Endodermal cell (in vitro differentiated cells): ENCODE results near the gene BMP7. TPM values are rescaled to one million over a fixed set of nuclear protein-coding genes. Genes with fewer than 3 reads are reported as not detected.

Experiments used
- DNase-seq: peaks from one replicate; pipeline ENCODE4 v3.0.0-alpha.2; 2017
- H3K27ac ChIP-seq: 2 replicates; pipeline ENCODE4 v1.5.1; 2013; ENCODE audit warnings: mild to moderate bottlenecking, low read depth, low read length, moderate library complexity
- H3K27me3 ChIP-seq: 2 replicates; pipeline ENCODE4 v1.6.1; 2013; ENCODE audit warnings: mild to moderate bottlenecking, low read length, moderate library complexity; ENCODE audit not compliant: insufficient read depth, control insufficient read depth, poor library complexity, severe bottlenecking
- H3K36me3 ChIP-seq: 2 replicates; pipeline ENCODE4 v1.7.0; 2013; ENCODE audit warnings: mild to moderate bottlenecking, low read length, moderate library complexity; ENCODE audit not compliant: control insufficient read depth, insufficient read depth
- H3K4me1 ChIP-seq: one replicate; pipeline ENCODE4 v1.7.0; 2013; ENCODE audit warnings: low read length; ENCODE audit not compliant: control insufficient read depth, insufficient read depth
- H3K4me3 ChIP-seq: 2 replicates; pipeline ENCODE4 v1.5.1; 2013; ENCODE audit warnings: mild to moderate bottlenecking, low read length, moderate library complexity
- H3K9ac ChIP-seq: 2 replicates; pipeline ENCODE4 v1.6.1; 2013; ENCODE audit warnings: mild to moderate bottlenecking, low read length, moderate library complexity; ENCODE audit not compliant: poor library complexity, severe bottlenecking; ENCODE audit errors: extremely low read depth
- H3K9me3 ChIP-seq: 2 replicates; pipeline ENCODE4 v1.6.1; 2013; ENCODE audit warnings: mild to moderate bottlenecking, low read length, moderate library complexity; ENCODE audit not compliant: control insufficient read depth
- H3K27ac Mint-ChIP-seq: 2 replicates; pipeline ENCODE4 v1.8.0; 2020; ENCODE audit warnings: mixed read lengths
- H3K27me3 Mint-ChIP-seq: 2 replicates; pipeline ENCODE4 v1.8.0; 2021; ENCODE audit warnings: mild to moderate bottlenecking, mixed read lengths; ENCODE audit not compliant: insufficient read depth
- H3K36me3 Mint-ChIP-seq: 2 replicates; pipeline ENCODE4 v1.8.0; 2020; ENCODE audit warnings: low read depth, mixed read lengths
- H3K4me1 Mint-ChIP-seq: 2 replicates; pipeline ENCODE4 v1.8.0; 2020; ENCODE audit warnings: mixed read lengths
- H3K4me3 Mint-ChIP-seq: 2 replicates; pipeline ENCODE4 v1.8.0; 2020; ENCODE audit warnings: mild to moderate bottlenecking, moderate library complexity, mixed read lengths
- H3K9me3 Mint-ChIP-seq: 2 replicates; pipeline ENCODE4 v1.8.0; 2020; ENCODE audit warnings: mild to moderate bottlenecking, mixed read lengths
- CTCF ChIP-seq: fragments of 200-600 bp; sonication (generic); conservative IDR thresholded peaks from 2 replicates; pipeline ENCODE4 v1.5.0; 2021; ENCODE audit warnings: antibody characterized with exemption, mild to moderate bottlenecking
- WGBS, 2 experiments: methylation state at CpG; one replicate each; pipeline versions ENCODE4 v1.1.5 to v1.1.7; 2013; ENCODE audit warnings: missing lambda C conversion rate in 2 of 2, mixed read lengths in 1 of 2; ENCODE audit not compliant: insufficient coverage in 1 of 2, insufficient read length in 1 of 2; 5-methylcytosine and 5-hydroxymethylcytosine counted together
- total RNA-seq, 2 donors: library from RNA; stranded (reverse); fragmentation: NEBNext Ultra II Directional in 1 of 2; extraction: Animal tissue kit (Norgen Biotek cat#: 25700) in 1 of 2; gene quantifications; 2 replicates in 1 of 2; 3 replicates in 1 of 2; pipeline ENCODE4 v1.2.1, GENCODE V29; 2021

Gene BMP7
- total RNA-seq, 2 donors from 2014 or later = 45.6 to 49.6 TPM

DNA sequence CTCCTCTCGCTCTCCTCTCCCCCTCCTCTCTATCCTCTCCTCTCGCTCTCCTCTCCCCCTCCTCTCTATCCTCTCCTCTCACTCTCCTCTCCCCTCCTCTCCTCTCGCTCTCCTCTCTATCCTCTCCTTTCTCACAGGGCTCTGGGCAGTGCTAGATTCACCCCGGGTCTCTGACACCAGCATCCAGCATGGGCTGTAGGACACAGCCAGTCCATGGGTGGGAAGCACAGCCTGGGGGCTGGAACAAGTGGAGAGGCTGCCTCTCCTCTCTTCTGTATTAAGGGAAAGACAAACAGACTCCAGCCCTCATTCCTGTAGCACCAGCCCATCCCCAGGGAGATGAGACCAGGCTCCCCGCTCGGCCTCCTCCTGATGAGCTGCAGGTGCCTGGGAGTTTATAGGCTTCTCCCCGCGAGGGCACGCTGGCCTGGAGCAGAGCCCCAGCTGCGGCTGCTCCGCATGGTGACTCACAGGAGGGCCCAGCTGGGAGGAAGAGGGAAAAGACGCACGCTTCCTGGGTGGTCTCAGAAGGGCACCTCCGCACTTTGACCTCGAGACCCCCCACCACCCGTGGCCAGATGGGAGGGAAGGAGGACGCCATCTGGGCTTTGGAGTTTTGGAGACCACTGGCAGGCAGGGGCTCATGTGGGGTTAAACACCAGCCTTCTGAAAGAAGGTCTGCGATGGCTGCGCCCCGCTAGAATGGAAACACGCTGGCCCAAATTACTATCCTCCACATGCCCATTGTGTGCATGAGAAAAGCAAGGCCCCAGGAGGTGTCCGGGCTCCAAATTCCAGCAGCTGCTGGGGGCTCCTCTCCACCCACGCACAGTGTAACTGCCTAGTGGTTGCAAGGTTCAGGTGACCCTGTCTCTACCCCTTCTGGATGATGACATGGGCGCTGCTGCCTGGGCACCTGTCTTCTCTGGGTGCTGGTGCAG is 68.0 kb downstream of the BMP7 start:
- Histone ChIP-seq H3K4me1 (no peaks in the 10 kb centered on the region), H3K4me3 (no peak overlapping the region), H3K27ac (no peak overlapping the region), H3K27me3 (no peaks in the 10 kb centered on the region), H3K36me3 (peaks cover 19% of the 10 kb centered on the region), H3K9me3 (no peaks in the 10 kb centered on the region), H3K9ac (no peak overlapping the region)
- WGBS, 2 experiments = 63 to 83% methylated on average over 6 to 24 of the region's 24 CpGs
- TF ChIP-seq CTCF = no peak
- DNase-seq = no peak
- Mint-ChIP-seq H3K4me1 (no peaks in the 10 kb centered on the region), H3K4me3 (no peak overlapping the region), H3K36me3 (peaks cover 54% of the 10 kb centered on the region), H3K27ac (no peak overlapping the region), H3K9me3 (no peaks in the 10 kb centered on the region), H3K27me3 (no peaks in the 10 kb centered on the region)

DNA sequence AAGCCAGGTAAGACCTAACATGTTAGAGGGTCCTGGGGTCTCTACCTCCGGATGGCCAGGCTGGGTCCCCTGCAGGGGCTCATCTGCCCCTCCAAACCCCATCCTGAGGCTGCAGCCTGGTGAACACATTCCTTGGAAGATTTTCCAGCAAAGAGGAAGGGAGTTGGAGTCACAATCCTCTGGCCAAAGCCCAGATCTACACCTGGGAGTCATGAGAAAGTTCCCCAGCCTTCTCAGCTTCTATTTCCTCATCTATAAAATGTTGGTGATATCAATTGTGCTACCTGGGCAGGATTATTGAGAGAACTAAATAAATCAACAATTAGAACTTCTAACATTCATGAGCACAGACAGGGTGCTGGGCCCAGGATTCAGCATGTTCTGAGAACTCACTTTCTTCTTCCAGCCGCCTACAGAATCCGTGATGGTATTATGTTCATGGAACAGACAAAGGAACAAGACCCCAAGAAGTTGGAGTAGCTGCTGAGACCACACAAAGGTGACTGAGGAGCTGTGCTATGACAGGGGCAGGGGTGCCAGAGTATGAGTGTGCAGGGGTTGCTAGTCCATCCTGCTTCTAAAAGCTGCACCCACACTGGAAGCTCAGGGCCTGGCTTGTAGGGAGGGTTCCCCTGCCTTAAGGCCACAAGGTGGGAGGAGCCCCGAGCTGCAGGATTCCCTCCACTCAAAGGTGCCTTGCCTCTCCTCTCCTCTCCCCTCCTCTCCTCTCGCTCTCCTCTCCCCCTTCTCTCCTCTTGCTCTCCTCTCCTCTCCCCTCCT is 68.9 kb downstream of the BMP7 start:
- Mint-ChIP-seq H3K36me3 (peaks cover 53% of the 10 kb centered on the region), H3K27ac (no peak overlapping the region), H3K27me3 (no peaks in the 10 kb centered on the region), H3K9me3 (no peaks in the 10 kb centered on the region), H3K4me1 (no peaks in the 10 kb centered on the region), H3K4me3 (no peak overlapping the region)
- H3K4me3 ChIP-seq = no peak overlapping the region
- H3K9ac ChIP-seq = no peak overlapping the region
- H3K9me3 ChIP-seq = no peaks in the 10 kb centered on the region
- WGBS, 2 experiments = 65 to 80% methylated on average over 3 to 5 of the region's 5 CpGs
- DNase-seq = no peak
- TF ChIP-seq CTCF = no peak
- H3K4me1 ChIP-seq = no peaks in the 10 kb centered on the region
- no peaks in the 10 kb centered on the region for H3K27me3 ChIP-seq
- peaks cover 19% of the 10 kb centered on the region for H3K36me3 ChIP-seq
- H3K27ac ChIP-seq = no peak overlapping the region

GRCh38 chr20:57195469-57196100 is 70.9 kb downstream of the BMP7 start:
- no peaks in the 10 kb centered on the region for H3K27me3 Mint-ChIP-seq
- peaks cover 41% of the 10 kb centered on the region for H3K36me3 Mint-ChIP-seq
- H3K9me3 Mint-ChIP-seq = no peaks in the 10 kb centered on the region
- no peak overlapping the region for H3K4me3 Mint-ChIP-seq
- 90 to 93% methylated on average over 14 to 20 of the region's 20 CpGs for WGBS, 2 experiments
- no peaks in the 10 kb centered on the region for H3K27me3 ChIP-seq
- H3K4me1 ChIP-seq = no peaks in the 10 kb centered on the region
- no peaks in the 10 kb centered on the region for H3K9me3 ChIP-seq
- H3K27ac Mint-ChIP-seq = no peak overlapping the region
- TF ChIP-seq CTCF = no peak
- H3K4me3 ChIP-seq = no peak overlapping the region
- no peak overlapping the region for H3K27ac ChIP-seq
- DNase-seq = no peak
- H3K4me1 Mint-ChIP-seq = no peaks in the 10 kb centered on the region
- H3K9ac ChIP-seq = no peak overlapping the region
- H3K36me3 ChIP-seq = peaks cover 10% of the 10 kb centered on the region
